ENCODE measurements around the gene SLBP. TPM values are rescaled to one million over a fixed set of nuclear protein-coding genes. Genes with fewer than 3 reads are reported as not detected.

Gene SLBP
- total RNA-seq, 6 experiments from 2014 or later = 44.7 to 61.9 (median 58.4) TPM

DNA sequence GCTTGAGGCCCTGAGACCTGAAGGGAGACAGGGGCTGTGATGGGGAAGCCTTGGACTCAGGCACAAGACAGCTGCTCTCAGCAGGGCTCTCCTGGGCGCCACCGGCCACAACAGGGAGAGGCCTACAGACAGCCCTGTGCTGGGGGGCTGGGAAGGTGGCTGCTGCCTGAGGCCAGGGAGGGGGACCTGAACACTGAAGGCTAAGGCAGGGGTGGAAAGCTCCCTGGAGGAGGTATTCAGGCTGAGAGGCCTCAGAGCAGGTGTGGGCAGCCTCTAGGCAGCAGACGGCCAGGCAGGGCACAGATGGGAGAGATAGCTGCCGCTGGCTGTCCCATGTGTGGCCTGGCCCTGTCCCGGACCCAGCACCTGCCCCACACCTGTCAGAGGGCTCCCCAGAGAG lies 42.2 kb upstream of the SLBP start:
- H3K27ac Mint-ChIP-seq = no peak overlapping the region
- DNase-seq = no peak
- TF ChIP-seq, protein P1, sequence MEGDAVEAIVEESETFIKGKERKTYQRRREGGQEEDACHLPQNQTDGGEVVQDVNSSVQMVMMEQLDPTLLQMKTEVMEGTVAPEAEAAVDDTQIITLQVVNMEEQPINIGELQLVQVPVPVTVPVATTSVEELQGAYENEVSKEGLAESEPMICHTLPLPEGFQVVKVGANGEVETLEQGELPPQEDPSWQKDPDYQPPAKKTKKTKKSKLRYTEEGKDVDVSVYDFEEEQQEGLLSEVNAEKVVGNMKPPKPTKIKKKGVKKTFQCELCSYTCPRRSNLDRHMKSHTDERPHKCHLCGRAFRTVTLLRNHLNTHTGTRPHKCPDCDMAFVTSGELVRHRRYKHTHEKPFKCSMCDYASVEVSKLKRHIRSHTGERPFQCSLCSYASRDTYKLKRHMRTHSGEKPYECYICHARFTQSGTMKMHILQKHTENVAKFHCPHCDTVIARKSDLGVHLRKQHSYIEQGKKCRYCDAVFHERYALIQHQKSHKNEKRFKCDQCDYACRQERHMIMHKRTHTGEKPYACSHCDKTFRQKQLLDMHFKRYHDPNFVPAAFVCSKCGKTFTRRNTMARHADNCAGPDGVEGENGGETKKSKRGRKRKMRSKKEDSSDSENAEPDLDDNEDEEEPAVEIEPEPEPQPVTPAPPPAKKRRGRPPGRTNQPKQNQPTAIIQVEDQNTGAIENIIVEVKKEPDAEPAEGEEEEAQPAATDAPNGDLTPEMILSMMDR (IDR thresholded peaks at IDR 0.05) = no peak
- no peaks in the 10 kb centered on the region for H3K4me1 Mint-ChIP-seq (ENCODE audit: low read depth)
- H3K4me3 Mint-ChIP-seq = no peak overlapping the region
- H3K27me3 Mint-ChIP-seq (ENCODE audit: insufficient read depth) = peaks cover 1% of the 10 kb centered on the region; the same call in 1 of the 2 replicates
- no peaks in the 10 kb centered on the region for H3K36me3 Mint-ChIP-seq (ENCODE audit: low read depth)
- no peaks in the 10 kb centered on the region for H3K9me3 Mint-ChIP-seq

DNA sequence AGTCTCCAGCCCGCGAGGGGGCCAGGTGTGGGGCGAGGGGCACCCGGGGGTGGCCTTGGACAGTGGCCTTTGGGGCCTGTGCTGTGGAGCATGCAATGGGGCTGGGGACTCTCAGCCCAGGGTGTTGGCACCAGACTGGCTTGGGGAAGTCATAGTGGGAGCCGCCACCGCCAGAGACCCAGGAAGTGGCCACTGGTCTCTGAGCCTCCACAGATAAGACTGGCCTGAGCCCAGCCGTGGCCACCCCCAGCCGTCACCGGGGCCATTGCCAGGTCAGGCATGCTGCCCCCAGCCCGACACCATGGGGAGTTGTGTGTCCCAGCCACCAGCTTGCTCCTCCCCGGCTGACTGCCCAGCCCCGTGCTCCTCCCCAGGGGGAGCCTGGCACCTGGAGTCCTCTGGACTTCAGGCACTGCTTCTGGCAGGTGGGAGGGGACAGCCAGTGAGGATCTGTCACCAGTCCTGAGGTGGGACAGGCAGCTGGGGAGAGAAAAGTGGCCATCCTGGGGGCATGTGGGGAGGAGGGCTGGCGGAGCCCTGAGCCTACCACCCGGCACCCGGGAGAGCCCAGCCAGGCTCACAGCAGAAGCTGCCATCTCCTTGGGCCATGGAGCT lies 41.7 kb upstream of the SLBP start:
- TF ChIP-seq, protein P1 (IDR thresholded peaks at IDR 0.05) = no peak
- peaks cover 1% of the 10 kb centered on the region; the same call in 1 of the 2 replicates for H3K27me3 Mint-ChIP-seq (ENCODE audit: insufficient read depth)
- no peaks in the 10 kb centered on the region for H3K36me3 Mint-ChIP-seq (ENCODE audit: low read depth)
- no peak overlapping the region for H3K4me3 Mint-ChIP-seq
- no peak for DNase-seq
- no peaks in the 10 kb centered on the region for H3K9me3 Mint-ChIP-seq
- no peaks in the 10 kb centered on the region for H3K4me1 Mint-ChIP-seq (ENCODE audit: low read depth)
- no peak overlapping the region for H3K27ac Mint-ChIP-seq

DNA sequence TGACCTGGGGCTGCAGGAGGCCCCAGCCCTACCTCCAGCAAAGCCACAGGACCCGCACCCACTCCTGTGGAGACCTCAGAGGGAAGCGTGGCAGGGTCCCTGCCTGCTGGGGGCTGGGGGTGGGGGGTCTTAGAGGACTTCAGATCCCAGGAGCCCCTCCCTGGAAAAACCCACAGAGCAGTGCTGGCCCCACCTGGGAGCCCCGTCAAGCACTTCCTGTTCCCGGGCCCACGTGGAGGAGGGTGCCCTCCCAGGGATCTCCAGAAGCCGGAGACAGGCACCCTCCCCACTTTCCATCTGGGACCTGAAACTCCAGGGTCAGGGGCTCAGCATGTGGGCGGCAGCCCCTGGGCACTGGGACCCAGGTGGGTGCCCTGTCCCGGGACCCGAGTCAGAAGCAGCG lies 41.2 kb upstream of the SLBP start:
- no peaks in the 10 kb centered on the region for H3K9me3 Mint-ChIP-seq
- H3K27me3 Mint-ChIP-seq (ENCODE audit: insufficient read depth) = peaks cover 1% of the 10 kb centered on the region; the same call in 1 of the 2 replicates
- H3K4me3 Mint-ChIP-seq = no peak overlapping the region
- H3K4me1 Mint-ChIP-seq (ENCODE audit: low read depth) = no peaks in the 10 kb centered on the region
- H3K36me3 Mint-ChIP-seq (ENCODE audit: low read depth) = no peaks in the 10 kb centered on the region
- no peak overlapping the region for H3K27ac Mint-ChIP-seq
- no peak for DNase-seq
- TF ChIP-seq, protein P1 (IDR thresholded peaks at IDR 0.05) = no peak

DNA sequence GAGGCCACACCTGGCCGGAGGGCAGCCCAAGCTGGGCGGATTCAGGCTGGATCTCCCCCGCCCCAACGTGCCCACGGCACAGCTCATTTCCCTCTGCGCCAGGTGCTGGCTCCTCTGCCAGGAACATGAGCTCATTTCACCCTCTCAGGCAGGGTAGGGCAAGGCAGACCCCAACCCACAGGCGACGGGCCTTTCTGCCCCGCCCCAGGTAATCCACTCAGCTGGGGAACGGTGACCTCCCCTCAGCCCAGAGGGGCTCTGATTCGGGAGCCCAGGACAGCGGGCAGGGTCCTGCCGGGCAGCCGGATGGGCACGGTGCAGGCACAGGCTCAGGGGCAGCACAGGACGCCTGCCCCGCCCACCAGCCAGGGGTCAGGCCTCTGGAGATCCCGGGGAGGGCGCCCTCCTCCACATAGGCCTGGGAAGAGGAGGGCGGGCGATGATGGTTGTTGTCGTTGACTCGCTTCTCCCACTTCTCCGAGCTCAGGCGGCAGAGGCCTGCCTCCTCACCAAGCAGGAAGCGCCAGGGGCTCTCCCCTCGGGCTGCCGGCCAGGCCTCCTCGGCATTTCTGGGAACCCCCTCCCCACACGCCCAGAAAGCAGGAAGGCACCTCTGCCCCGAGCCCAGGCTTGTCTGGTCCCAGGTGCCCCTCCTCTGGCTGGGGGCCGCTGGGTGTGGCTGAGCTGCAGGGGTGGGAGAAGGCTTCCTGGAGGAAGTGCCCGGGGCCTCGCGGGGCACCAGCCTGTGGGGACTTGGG lies 40.3 kb upstream of the SLBP start:
- TF ChIP-seq, protein P1 (IDR thresholded peaks at IDR 0.05) = no peak
- Mint-ChIP-seq H3K36me3 (ENCODE audit: low read depth) (no peaks in the 10 kb centered on the region), H3K27ac (no peak overlapping the region), H3K4me3 (no peak overlapping the region), H3K4me1 (ENCODE audit: low read depth) (no peaks in the 10 kb centered on the region), H3K9me3 (no peaks in the 10 kb centered on the region), H3K27me3 (ENCODE audit: insufficient read depth) (peaks cover 1% of the 10 kb centered on the region; the same call in 1 of the 2 replicates)
- DNase-seq = no peak

DNA sequence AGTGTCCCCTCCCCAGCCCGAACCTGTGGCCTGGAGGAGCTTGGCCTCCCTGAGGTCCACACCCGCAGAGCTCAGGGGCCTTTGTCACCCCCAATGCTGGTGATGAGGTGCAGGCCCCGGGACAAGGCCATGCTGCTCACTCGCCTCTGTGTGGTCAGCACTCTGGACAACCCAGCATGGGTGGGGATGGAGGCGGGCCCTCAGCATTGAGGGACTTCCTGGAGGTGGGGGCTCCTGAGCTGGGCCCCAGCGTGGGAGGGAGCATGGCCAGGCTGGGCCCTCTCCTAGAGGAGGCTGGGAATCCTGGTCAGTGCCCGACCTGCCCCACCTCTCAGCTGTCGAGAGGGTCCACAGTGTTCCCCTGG lies 39.8 kb upstream of the SLBP start:
- Mint-ChIP-seq H3K4me3 (no peak overlapping the region), H3K27me3 (ENCODE audit: insufficient read depth) (peaks cover 1% of the 10 kb centered on the region; the same call in 1 of the 2 replicates), H3K27ac (no peak overlapping the region), H3K36me3 (ENCODE audit: low read depth) (no peaks in the 10 kb centered on the region), H3K4me1 (ENCODE audit: low read depth) (no peaks in the 10 kb centered on the region), H3K9me3 (no peaks in the 10 kb centered on the region)
- TF ChIP-seq, protein P1 (IDR thresholded peaks at IDR 0.05) = no peak
- DNase-seq = no peak

Data from HFFc6 (cell line).